Eye (tissue), 1 donor: Measurements from ENCODE around the gene TNNI2.

Experiments used
- DNase-seq: peaks from one replicate; pipeline ENCODE4 v3.0.0-alpha.2; 2015

TNNI2 gene

GRCh38 chr11:1834779-1835670, 3.8 kb upstream of the TNNI2 start, which contains the start of gene SYT8:
Gene SYT8, plus strand, starts transcription at chr11:1834990. Its CDS starts 116 bp downstream, at chr11:1835106.
- no peak for DNase-seq

- DNase-seq: no peak
These were observed 3.1 kb upstream of the TNNI2 start for GRCh38 chr11:1835671-1836010.

GRCh38 chr11:1836011-1836945, 2.5 kb upstream of the TNNI2 start:
- no peak for DNase-seq

- peak; percentile 91 for DNase-seq
These were observed 1.4 kb upstream of the TNNI2 start for GRCh38 chr11:1837171-1838076.

GRCh38 chr11:1838077-1838425, 730 bp upstream of the TNNI2 start:
- DNase-seq: no peak

GRCh38 chr11:1839204-1839923, 583 bp downstream of the TNNI2 start:
- DNase-seq: no peak

GRCh38 chr11:1839924-1840779, 1.4 kb downstream of the TNNI2 start:
- DNase-seq: no peak

- no peak for DNase-seq
These were observed 2.1 kb downstream of the TNNI2 start for GRCh38 chr11:1840780-1841480.

- DNase-seq: no peak
These were observed 2.8 kb downstream of the TNNI2 start for GRCh38 chr11:1841511-1842148.

- peak; percentile 23 for DNase-seq
These were observed 3.6 kb downstream of the TNNI2 start for GRCh38 chr11:1842149-1843097.

- DNase-seq: no peak
These were observed 4.3 kb downstream of the TNNI2 start for GRCh38 chr11:1843098-1843473.

- DNase-seq: no peak
These were observed 5.0 kb downstream of the TNNI2 start for GRCh38 chr11:1843796-1844195.

- peak; percentile 18 for DNase-seq
These were observed 5.7 kb downstream of the TNNI2 start for GRCh38 chr11:1844221-1845094.

GRCh38 chr11:1845095-1845429, 6.3 kb downstream of the TNNI2 start:
- DNase-seq: no peak

GRCh38 chr11:1845561-1846452, 7.0 kb downstream of the TNNI2 start:
- no peak for DNase-seq

GRCh38 chr11:1846453-1846932, 7.7 kb downstream of the TNNI2 start:
- DNase-seq: no peak
